Measurements from ENCODE around the gene ADIRF.
"Not testable (repeated sequence)": the region's sequence is repeated elsewhere in the genome, so short reads cannot be mapped to it uniquely, and the experiment has no call there.

Gene ADIRF

GRCh38 chr10:86968271-86968993 lies at the start of gene ADIRF:
Gene ADIRF, plus strand, starts transcription at chr10:86968482. Its CDS starts 63 bp downstream, at chr10:86968545.
- H3K4me3 ChIP-seq (replicated peaks; ENCODE audit: low read depth, low read length), result no peak within 1 kb of the TSS
- TF ChIP-seq, protein P1, sequence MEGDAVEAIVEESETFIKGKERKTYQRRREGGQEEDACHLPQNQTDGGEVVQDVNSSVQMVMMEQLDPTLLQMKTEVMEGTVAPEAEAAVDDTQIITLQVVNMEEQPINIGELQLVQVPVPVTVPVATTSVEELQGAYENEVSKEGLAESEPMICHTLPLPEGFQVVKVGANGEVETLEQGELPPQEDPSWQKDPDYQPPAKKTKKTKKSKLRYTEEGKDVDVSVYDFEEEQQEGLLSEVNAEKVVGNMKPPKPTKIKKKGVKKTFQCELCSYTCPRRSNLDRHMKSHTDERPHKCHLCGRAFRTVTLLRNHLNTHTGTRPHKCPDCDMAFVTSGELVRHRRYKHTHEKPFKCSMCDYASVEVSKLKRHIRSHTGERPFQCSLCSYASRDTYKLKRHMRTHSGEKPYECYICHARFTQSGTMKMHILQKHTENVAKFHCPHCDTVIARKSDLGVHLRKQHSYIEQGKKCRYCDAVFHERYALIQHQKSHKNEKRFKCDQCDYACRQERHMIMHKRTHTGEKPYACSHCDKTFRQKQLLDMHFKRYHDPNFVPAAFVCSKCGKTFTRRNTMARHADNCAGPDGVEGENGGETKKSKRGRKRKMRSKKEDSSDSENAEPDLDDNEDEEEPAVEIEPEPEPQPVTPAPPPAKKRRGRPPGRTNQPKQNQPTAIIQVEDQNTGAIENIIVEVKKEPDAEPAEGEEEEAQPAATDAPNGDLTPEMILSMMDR (IDR thresholded peaks at IDR 0.05; ENCODE audit: low read length, missing control alignments), result no peak
- no peak for DNase-seq (ENCODE audit: low read depth)

- no peak overlapping the region for H3K4me3 ChIP-seq (replicated peaks; ENCODE audit: low read depth, low read length)
- DNase-seq (ENCODE audit: low read depth), result no peak
- TF ChIP-seq, protein P1 (IDR thresholded peaks at IDR 0.05; ENCODE audit: low read length, missing control alignments), result no peak
Observed at GRCh38 chr10:86922553-86922961, 45.7 kb upstream of the ADIRF start.

DNA sequence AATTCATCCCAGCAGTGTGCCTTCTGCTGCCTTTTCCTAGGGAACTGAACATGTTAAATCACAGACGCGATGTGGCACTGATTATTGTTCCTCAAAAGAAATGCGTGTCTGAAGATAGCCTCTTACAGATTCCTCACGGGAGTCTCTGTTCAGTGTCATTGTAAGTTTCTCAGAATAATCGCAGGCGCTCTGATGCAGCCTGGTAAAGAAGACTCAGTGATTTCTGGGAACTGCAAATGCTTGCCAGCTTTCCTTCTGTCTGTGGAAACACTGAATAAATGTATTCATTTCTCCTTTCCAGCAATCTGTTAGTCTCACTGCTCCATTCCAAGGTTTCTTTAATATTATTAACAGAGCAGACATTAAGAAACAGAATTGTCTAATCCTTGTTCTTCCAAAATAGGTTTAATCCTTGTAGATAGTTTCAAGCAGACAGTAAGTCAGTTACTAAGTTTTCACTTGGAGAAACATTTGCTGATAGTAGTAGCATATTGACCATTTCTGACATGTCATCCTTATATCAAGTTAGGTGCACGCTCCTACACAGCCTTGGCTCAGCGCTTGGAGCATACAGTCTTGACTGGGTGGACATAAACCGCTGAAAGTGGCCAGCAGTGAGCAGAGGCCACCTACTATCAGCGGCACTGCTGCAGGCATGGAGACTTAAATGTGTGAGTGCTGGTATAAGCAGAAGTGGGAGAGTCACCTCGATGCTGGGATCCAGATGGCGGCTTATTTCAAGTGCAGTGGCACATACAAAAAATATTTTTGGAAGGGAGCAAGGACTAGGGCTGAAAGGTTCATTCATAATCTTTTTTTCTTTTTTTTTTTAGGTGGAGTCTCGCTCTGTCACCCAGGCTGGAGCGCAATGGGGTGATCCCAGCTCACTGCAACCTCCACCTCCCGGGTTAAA lies 38.6 kb upstream of the ADIRF start:
- H3K4me3 ChIP-seq (replicated peaks; ENCODE audit: low read depth, low read length), result no peak overlapping the region
- TF ChIP-seq, protein P1 (IDR thresholded peaks at IDR 0.05; ENCODE audit: low read length, missing control alignments), result no peak
- no peak for DNase-seq (ENCODE audit: low read depth)

GRCh38 chr10:86931872-86932271 lies 36.4 kb upstream of the ADIRF start:
- TF ChIP-seq, protein P1 (IDR thresholded peaks at IDR 0.05; ENCODE audit: low read length, missing control alignments), result no peak
- peak; percentile 73 for DNase-seq (ENCODE audit: low read depth)
- H3K4me3 ChIP-seq (replicated peaks; ENCODE audit: low read depth, low read length), result no peak overlapping the region

- no peak for DNase-seq (ENCODE audit: low read depth)
- TF ChIP-seq, protein P1 (IDR thresholded peaks at IDR 0.05; ENCODE audit: low read length, missing control alignments), result no peak
- no peak overlapping the region for H3K4me3 ChIP-seq (replicated peaks; ENCODE audit: low read depth, low read length)
Observed at GRCh38 chr10:86932674-86933073, 35.6 kb upstream of the ADIRF start.

GRCh38 chr10:86934162-86934711 lies 34.0 kb upstream of the ADIRF start:
- DNase-seq (ENCODE audit: low read depth); H3K4me3 ChIP-seq (replicated peaks; ENCODE audit: low read depth, low read length): not testable (repeated sequence)

Data from fibroblast of pulmonary artery (primary cell).